RWPE2 (cell line): ENCODE data around the gene TARP.

ENCODE experiments used
- ATAC-seq: fragments of 200-7000 bp; cut with Tn5 transposase; 3 replicates; pipeline ENCODE4 v1.9.1; 2021; ENCODE audit warnings: low read depth
- DNase-seq: peaks from one replicate; pipeline ENCODE4 v3.0.0-alpha.2; 2020; ENCODE audit warnings: low spot score
- H3K27ac ChIP-seq: fragments of 450-650 bp; 2 replicates; pipeline ENCODE4 v1.5.1; 2017; ENCODE audit warnings: mild to moderate bottlenecking; ENCODE audit not compliant: poor library complexity, severe bottlenecking
- H3K27me3 ChIP-seq: fragments of 250-450 bp; sonication (Bioruptor Pico); 2 replicates; pipeline ENCODE4 v1.5.1; 2021; ENCODE audit warnings: mild to moderate bottlenecking, moderate library complexity; ENCODE audit not compliant: insufficient read depth, poor library complexity, severe bottlenecking
- H3K36me3 ChIP-seq: fragments of 250-450 bp; sonication (Bioruptor Pico); 2 replicates; pipeline ENCODE4 v1.5.1; 2020; ENCODE audit warnings: low read depth, mild to moderate bottlenecking, moderate library complexity
- H3K4me1 ChIP-seq: fragments of 250-450 bp; sonication (Bioruptor Pico); 2 replicates; pipeline ENCODE4 v1.5.1; 2021; ENCODE audit warnings: mild to moderate bottlenecking, moderate library complexity; ENCODE audit not compliant: insufficient read depth, poor library complexity, severe bottlenecking
- H3K4me3 ChIP-seq: fragments of 250-450 bp; sonication (Bioruptor Pico); 2 replicates; pipeline ENCODE4 v1.5.1; 2021; ENCODE audit warnings: mild to moderate bottlenecking, moderate library complexity; ENCODE audit not compliant: severe bottlenecking
- H3K9me3 ChIP-seq: fragments of 250-450 bp; sonication (Bioruptor Pico); 2 replicates; pipeline ENCODE4 v1.5.1; 2021; ENCODE audit warnings: mild to moderate bottlenecking, moderate library complexity; ENCODE audit not compliant: severe bottlenecking
- CTCF ChIP-seq: fragments of 450-650 bp; IDR thresholded peaks from one replicate; pipeline ENCODE4 v1.5.1; 2017; ENCODE audit warnings: mild to moderate bottlenecking, moderate library complexity; ENCODE audit not compliant: poor library complexity, severe bottlenecking

The TARP gene

GRCh38 chr7:38229884-38230642, 43.4 kb downstream of the TARP start:
- Histone ChIP-seq H3K27me3 (no peaks in the 10 kb centered on the region), H3K36me3 (peaks cover 34% of the 10 kb centered on the region), H3K4me3 (no peak overlapping the region), H3K9me3 (no peaks in the 10 kb centered on the region), H3K4me1 (no peaks in the 10 kb centered on the region), H3K27ac (no peak overlapping the region)
- DNase-seq (no peak), ATAC-seq (no peak)
- TF ChIP-seq CTCF = no peak

- Histone ChIP-seq H3K4me1 (no peaks in the 10 kb centered on the region), H3K9me3 (no peaks in the 10 kb centered on the region), H3K36me3 (peaks cover 40% of the 10 kb centered on the region), H3K27me3 (no peaks in the 10 kb centered on the region), H3K4me3 (no peak overlapping the region), H3K27ac (no peak overlapping the region)
- DNase-seq (no peak), ATAC-seq (no peak)
- TF ChIP-seq CTCF = no peak
Measured at GRCh38 chr7:38229386-38229785, 44.0 kb downstream of the TARP start.

GRCh38 chr7:38224392-38224791, 49.0 kb downstream of the TARP start:
- no peaks in the 10 kb centered on the region for H3K27me3 ChIP-seq
- DNase-seq (no peak), ATAC-seq (no peak)
- H3K9me3 ChIP-seq = no peaks in the 10 kb centered on the region
- no peaks in the 10 kb centered on the region for H3K4me1 ChIP-seq
- H3K36me3 ChIP-seq = peaks cover 67% of the 10 kb centered on the region
- H3K27ac ChIP-seq = no peak overlapping the region
- H3K4me3 ChIP-seq = no peak overlapping the region
- no peak for TF ChIP-seq CTCF

GRCh38 chr7:38223306-38223705, 50.1 kb downstream of the TARP start:
- no peaks in the 10 kb centered on the region for H3K27me3 ChIP-seq
- ATAC-seq (no peak), DNase-seq (no peak)
- no peaks in the 10 kb centered on the region for H3K4me1 ChIP-seq
- H3K9me3 ChIP-seq = no peaks in the 10 kb centered on the region
- H3K27ac ChIP-seq = no peak overlapping the region
- no peak for TF ChIP-seq CTCF
- no peak overlapping the region for H3K4me3 ChIP-seq
- H3K36me3 ChIP-seq = peaks cover 62% of the 10 kb centered on the region

GRCh38 chr7:38222481-38223096, 50.8 kb downstream of the TARP start:
- DNase-seq (no peak), ATAC-seq (peak; percentile 59; the same call in 2 of the 3 replicates)
- Histone ChIP-seq H3K9me3 (no peaks in the 10 kb centered on the region), H3K4me1 (no peaks in the 10 kb centered on the region), H3K36me3 (peaks cover 60% of the 10 kb centered on the region), H3K27me3 (no peaks in the 10 kb centered on the region), H3K27ac (no peak overlapping the region), H3K4me3 (no peak overlapping the region)
- TF ChIP-seq CTCF = peak; percentile 91
